ENCODE data around the gene YPEL2.

The YPEL2 gene

GRCh38 chr17:59368218-59368857 lies 36.9 kb downstream of the YPEL2 start:
- TF ChIP-seq CTCF (IDR thresholded peaks at IDR 0.05; ENCODE audit: borderline replicate concordance, control extremely low read depth, extremely low read depth, insufficient read depth, missing control alignments) = no peak
- in situ Hi-C loops (cut with MboI; ENCODE audit: low sequenced_read_pairs, unreplicated experiment) = no loop called here
- DNase-seq (ENCODE audit: low spot score) = no peak

DNA sequence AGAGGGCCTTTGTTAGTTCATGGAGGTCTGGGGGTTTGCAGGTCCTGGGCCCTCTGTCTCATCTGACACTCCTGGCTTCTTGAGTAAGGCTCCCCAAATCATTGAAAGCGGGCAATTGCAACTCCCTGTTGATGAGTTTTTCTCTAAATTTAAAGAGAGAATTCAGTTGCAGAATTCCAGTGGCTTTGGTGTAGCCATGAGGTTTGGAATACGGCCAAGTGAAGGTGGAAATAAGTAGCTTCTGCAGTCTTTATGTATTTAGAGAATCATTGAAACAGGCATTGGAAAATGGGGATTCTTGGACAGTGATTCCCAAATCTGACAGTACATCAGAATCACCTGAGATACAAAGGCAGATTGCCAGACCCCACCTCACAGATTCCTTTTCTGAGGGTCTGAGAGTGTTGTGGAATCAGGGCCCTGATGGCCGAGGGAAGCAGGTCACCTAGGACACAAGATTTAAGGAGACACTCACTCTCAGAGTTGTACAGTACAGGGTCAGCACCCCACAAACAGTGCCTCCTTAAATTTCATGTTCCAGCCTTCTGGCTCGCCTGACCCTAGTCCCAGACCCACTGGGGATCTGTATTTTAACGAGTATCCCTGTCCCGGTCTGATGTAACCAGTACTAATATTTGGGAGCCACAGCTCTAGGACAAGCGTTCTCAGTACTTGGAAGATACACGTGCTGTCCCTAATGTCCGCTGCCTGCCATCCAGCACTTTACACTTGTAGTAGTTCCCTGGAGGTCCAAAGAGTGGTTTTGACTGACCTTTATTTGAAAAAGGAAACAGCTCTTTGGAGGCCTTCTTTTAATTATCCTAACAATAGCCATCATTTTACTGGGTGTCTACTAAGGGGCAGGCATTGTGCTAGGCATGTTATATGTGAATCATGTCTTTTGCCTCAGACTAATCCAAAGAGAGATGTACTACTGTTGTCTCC lies 37.8 kb downstream of the YPEL2 start:
- DNase-seq (ENCODE audit: low spot score) = no peak
- in situ Hi-C loops (cut with MboI; ENCODE audit: low sequenced_read_pairs, unreplicated experiment) = no loop called here
- TF ChIP-seq CTCF (IDR thresholded peaks at IDR 0.05; ENCODE audit: borderline replicate concordance, control extremely low read depth, extremely low read depth, insufficient read depth, missing control alignments) = no peak

DNA sequence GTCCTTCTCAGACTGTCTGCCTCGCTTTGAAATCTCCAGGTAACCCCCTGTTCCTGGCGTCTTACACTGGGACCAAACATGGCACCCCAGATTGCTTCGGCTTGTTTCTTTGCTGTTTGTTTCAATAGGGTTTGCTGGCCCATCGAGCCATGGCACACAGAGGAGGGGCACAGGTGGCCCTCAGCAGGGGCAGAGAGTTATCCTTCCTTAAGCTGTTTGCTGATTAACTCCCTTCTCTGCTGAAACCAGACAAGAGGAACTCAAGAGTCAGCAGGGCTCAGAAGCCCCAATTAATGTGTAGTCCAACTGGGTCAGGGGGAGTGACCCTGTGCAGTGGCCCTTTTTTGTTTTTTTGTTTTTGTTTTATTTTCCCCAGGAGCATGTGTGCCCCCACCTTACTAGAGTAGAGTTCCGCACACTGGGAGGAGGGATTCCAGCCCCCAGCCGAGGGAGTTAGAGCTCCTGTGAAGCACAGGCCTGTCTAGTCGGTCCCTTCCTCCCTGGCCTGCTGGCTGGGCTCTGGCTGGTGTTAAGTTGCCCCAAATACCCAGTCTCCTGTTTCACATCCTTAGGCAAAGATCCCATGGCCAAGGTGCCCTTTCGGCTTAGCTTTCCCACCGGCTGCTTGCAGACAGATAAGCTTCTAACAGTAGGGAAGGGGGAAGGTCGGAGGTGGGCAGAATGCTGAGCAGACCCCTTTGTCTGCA lies 39.3 kb downstream of the YPEL2 start:
- no peak for TF ChIP-seq CTCF (IDR thresholded peaks at IDR 0.05; ENCODE audit: borderline replicate concordance, control extremely low read depth, extremely low read depth, insufficient read depth, missing control alignments)
- no peak for DNase-seq (ENCODE audit: low spot score)
- in situ Hi-C loops (cut with MboI; ENCODE audit: low sequenced_read_pairs, unreplicated experiment) = no loop called here

DNA sequence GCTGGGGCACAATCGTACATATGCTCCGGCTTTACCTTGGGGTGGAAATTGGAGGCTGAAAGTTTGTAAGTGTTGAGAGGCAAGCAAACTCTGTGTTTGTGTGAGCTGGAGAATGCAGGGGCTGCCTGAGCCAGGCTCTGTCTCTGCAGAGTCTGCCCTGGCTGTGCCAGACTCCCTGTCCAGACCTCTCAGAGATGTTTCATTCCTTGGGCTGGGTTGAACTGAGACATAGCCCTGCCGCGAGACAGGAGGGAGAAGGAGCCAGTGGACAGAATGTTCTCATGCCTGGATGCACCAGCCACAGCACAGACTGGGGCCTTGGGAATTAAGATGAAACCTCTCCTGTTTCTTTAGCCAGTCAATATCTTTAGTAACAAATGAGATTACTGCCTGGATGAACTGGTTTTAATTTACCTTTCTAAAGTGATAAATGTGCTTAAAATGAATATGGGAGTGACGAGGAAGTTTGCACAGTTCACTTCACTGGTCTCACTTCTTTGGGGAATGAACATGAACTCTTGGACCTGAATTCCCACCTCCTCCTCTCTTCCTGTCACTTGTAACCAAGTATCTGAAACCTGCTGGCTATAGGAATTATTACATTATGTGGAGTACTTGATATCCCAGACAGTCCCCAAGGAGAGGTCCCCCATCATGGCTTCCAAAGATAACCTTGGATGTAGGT lies 40.1 kb downstream of the YPEL2 start:
- no peak for TF ChIP-seq CTCF (IDR thresholded peaks at IDR 0.05; ENCODE audit: borderline replicate concordance, control extremely low read depth, extremely low read depth, insufficient read depth, missing control alignments)
- no peak for DNase-seq (ENCODE audit: low spot score)
- in situ Hi-C loops (cut with MboI; ENCODE audit: low sequenced_read_pairs, unreplicated experiment) = no loop called here

- no peak for TF ChIP-seq CTCF (IDR thresholded peaks at IDR 0.05; ENCODE audit: borderline replicate concordance, control extremely low read depth, extremely low read depth, insufficient read depth, missing control alignments)
- in situ Hi-C loops (cut with MboI; ENCODE audit: low sequenced_read_pairs, unreplicated experiment) = no loop called here
- DNase-seq (ENCODE audit: low spot score) = peak; percentile 41
Measured at GRCh38 chr17:59372138-59372751, 40.8 kb downstream of the YPEL2 start.
